KMS-11 (cell line): ENCODE data around the gene FAS.

Experiments
- H2AFZ ChIP-seq: fragments of 200-600 bp; sonication (generic); 2 replicates; pipeline ENCODE4 v1.6.1; 2016; ENCODE audit warnings: antibody characterized with exemption, mixed run types, low read depth
- H3K27ac ChIP-seq: fragments of 200-600 bp; sonication (generic); 2 replicates; pipeline ENCODE4 v1.6.1; 2016; ENCODE audit warnings: mild to moderate bottlenecking, mixed run types
- H3K27me3 ChIP-seq: fragments of 200-600 bp; sonication (generic); 2 replicates; pipeline ENCODE4 v1.6.1; 2017; ENCODE audit warnings: mild to moderate bottlenecking, low read depth, mixed run types, moderate library complexity; ENCODE audit not compliant: insufficient read depth
- H3K36me3 ChIP-seq: fragments of 200-600 bp; sonication (generic); 2 replicates; pipeline ENCODE4 v1.6.1; 2017; ENCODE audit warnings: mild to moderate bottlenecking, mixed run types; ENCODE audit not compliant: insufficient read depth
- H3K4me1 ChIP-seq: fragments of 200-600 bp; sonication (generic); 2 replicates; pipeline ENCODE4 v1.6.1; 2016; ENCODE audit warnings: mild to moderate bottlenecking, low read depth, mixed run types; ENCODE audit not compliant: poor library complexity, severe bottlenecking
- H3K4me2 ChIP-seq: fragments of 200-600 bp; sonication (generic); 2 replicates; pipeline ENCODE4 v1.7.0; 2016; ENCODE audit warnings: mild to moderate bottlenecking, mixed run types
- H3K4me3 ChIP-seq: fragments of 200-600 bp; sonication (generic); IDR thresholded peaks from 2 replicates; pipeline ENCODE4 v1.6.1; 2017; ENCODE audit warnings: low read depth, low read length, mixed read lengths; ENCODE audit not compliant: insufficient read depth
- H3K79me2 ChIP-seq: fragments of 200-600 bp; sonication (generic); 2 replicates; pipeline ENCODE4 v1.6.1; 2016; ENCODE audit warnings: low read depth, mixed run types; ENCODE audit not compliant: insufficient read depth
- H3K9ac ChIP-seq: fragments of 200-600 bp; sonication (generic); 2 replicates; pipeline ENCODE4 v1.6.1; 2016; ENCODE audit warnings: mild to moderate bottlenecking, mixed run types
- H4K20me1 ChIP-seq: fragments of 200-600 bp; sonication (generic); 2 replicates; pipeline ENCODE4 v1.6.1; 2016; ENCODE audit warnings: mild to moderate bottlenecking, mixed run types; ENCODE audit not compliant: insufficient read depth
- TF ChIP-seq, protein P1 (sequence below): fragments of 200-600 bp; sonication (generic); conservative IDR thresholded peaks from 2 replicates; pipeline ENCODE4 v1.6.1; 2017; ENCODE audit warnings: low read depth, mild to moderate bottlenecking, antibody characterized with exemption, low read length, moderate library complexity, mixed read lengths

FAS gene

DNA sequence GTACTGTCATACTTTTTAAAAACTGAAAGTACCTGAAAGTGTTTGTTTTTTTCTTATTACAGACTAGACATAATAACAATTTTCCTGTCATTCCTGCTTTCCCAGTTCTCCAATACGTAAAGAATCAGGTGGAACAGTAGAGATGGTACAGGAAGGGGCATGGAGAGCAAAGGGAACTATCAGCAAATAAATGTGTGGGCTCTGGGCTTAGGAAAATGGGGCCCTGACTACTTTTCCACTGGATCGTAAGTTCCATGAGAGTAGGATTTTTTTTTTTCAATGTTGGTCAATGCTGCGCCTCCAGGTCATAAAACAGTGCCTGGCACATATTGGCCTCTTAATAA lies 15.2 kb upstream of the FAS start:
- peak overlapping the region; percentile 64 for H2AFZ ChIP-seq
- no peaks in the 10 kb centered on the region for H3K27me3 ChIP-seq
- no peaks in the 10 kb centered on the region for H4K20me1 ChIP-seq
- TF ChIP-seq, protein P1, sequence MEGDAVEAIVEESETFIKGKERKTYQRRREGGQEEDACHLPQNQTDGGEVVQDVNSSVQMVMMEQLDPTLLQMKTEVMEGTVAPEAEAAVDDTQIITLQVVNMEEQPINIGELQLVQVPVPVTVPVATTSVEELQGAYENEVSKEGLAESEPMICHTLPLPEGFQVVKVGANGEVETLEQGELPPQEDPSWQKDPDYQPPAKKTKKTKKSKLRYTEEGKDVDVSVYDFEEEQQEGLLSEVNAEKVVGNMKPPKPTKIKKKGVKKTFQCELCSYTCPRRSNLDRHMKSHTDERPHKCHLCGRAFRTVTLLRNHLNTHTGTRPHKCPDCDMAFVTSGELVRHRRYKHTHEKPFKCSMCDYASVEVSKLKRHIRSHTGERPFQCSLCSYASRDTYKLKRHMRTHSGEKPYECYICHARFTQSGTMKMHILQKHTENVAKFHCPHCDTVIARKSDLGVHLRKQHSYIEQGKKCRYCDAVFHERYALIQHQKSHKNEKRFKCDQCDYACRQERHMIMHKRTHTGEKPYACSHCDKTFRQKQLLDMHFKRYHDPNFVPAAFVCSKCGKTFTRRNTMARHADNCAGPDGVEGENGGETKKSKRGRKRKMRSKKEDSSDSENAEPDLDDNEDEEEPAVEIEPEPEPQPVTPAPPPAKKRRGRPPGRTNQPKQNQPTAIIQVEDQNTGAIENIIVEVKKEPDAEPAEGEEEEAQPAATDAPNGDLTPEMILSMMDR = no peak
- H3K4me1 ChIP-seq = peaks cover 28% of the 10 kb centered on the region
- H3K4me3 ChIP-seq = no peak overlapping the region
- peak overlapping the region; percentile 57 for H3K4me2 ChIP-seq
- H3K79me2 ChIP-seq = no peaks in the 10 kb centered on the region
- peak overlapping the region; percentile 18; the same call in 1 of the 2 replicates for H3K9ac ChIP-seq
- H3K27ac ChIP-seq = no peak overlapping the region
- no peaks in the 10 kb centered on the region for H3K36me3 ChIP-seq

DNA sequence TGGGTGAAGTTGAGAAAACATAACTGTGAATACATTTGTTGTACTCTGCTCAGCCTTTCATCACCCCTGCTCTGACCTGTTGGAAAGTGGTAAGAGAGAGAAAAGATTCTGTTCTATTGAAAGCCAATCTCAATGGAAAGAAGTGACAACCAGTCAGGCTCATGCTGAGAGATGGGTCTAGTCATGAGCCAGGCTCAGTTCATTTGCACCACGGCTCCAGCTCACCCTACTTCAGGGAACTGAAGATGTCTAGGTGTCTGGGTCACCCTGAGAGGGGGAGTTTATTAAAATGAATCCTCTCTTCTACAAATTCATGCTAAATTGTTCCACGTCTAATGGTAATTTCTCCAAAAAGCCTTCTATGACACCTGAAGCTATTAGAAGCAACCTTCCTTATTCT lies 12.1 kb upstream of the FAS start:
- peaks cover 28% of the 10 kb centered on the region for H3K4me1 ChIP-seq
- H3K4me2 ChIP-seq = no peak overlapping the region
- no peaks in the 10 kb centered on the region for H4K20me1 ChIP-seq
- H3K36me3 ChIP-seq = no peaks in the 10 kb centered on the region
- no peak overlapping the region for H2AFZ ChIP-seq
- H3K79me2 ChIP-seq = no peaks in the 10 kb centered on the region
- no peak overlapping the region for H3K27ac ChIP-seq
- TF ChIP-seq, protein P1 = no peak
- no peak overlapping the region for H3K4me3 ChIP-seq
- no peak overlapping the region for H3K9ac ChIP-seq
- H3K27me3 ChIP-seq = no peaks in the 10 kb centered on the region

DNA sequence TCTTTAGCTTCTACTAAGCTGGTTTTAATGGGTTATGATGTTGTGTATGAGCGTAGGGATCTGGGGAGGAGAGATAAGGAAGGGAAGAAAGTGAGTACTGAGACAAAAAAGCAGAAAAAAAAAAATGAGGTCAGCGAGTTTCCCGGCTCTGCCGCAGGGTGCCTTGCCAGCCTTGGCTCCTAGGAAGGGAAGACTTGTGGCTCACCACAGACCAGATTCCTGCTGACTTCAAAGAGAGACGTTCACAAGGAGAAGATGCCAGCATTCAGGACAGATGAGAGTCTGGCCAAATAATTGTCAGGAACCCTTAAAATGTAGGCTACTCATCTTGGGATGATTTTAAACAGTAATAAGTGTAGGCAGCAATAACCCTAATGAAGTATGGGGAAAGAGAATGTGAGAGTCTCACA lies 11.4 kb upstream of the FAS start:
- TF ChIP-seq, protein P1 = no peak
- peaks cover 28% of the 10 kb centered on the region for H3K4me1 ChIP-seq
- H3K27ac ChIP-seq = no peak overlapping the region
- no peaks in the 10 kb centered on the region for H3K36me3 ChIP-seq
- no peaks in the 10 kb centered on the region for H3K79me2 ChIP-seq
- no peaks in the 10 kb centered on the region for H4K20me1 ChIP-seq
- H3K4me2 ChIP-seq = peak overlapping the region; percentile 29
- no peak overlapping the region for H3K4me3 ChIP-seq
- no peak overlapping the region for H2AFZ ChIP-seq
- no peak overlapping the region for H3K9ac ChIP-seq
- H3K27me3 ChIP-seq = no peaks in the 10 kb centered on the region

- peaks cover 24% of the 10 kb centered on the region for H3K4me1 ChIP-seq
- H3K27ac ChIP-seq = no peak overlapping the region
- no peaks in the 10 kb centered on the region for H3K36me3 ChIP-seq
- peak overlapping the region; percentile 29; the same call in 1 of the 2 replicates for H3K4me2 ChIP-seq
- no peaks in the 10 kb centered on the region for H3K79me2 ChIP-seq
- no peak overlapping the region for H2AFZ ChIP-seq
- H4K20me1 ChIP-seq = no peaks in the 10 kb centered on the region
- H3K9ac ChIP-seq = no peak overlapping the region
- no peaks in the 10 kb centered on the region for H3K27me3 ChIP-seq
- TF ChIP-seq, protein P1 = no peak
- H3K4me3 ChIP-seq = no peak overlapping the region
Measured at GRCh38 chr10:88979603-88980002, 11.0 kb upstream of the FAS start.
